ENCODE data around the gene G0S2.

- TF ChIP-seq EZH2 (IDR thresholded peaks at IDR 0.05; ENCODE audit: low read length) (no peak), CTCF (optimal IDR thresholded peaks at IDR 0.05 in 1 of 3, IDR thresholded peaks at IDR 0.05 in 1 of 3, conservative IDR thresholded peaks at IDR 0.05 in 1 of 3; ENCODE audit: extremely low read depth in 1 of 3, insufficient read depth in 2 of 3, low read length in 3 of 3) (no peak)
These were observed 32.4 kb upstream of the G0S2 start for GRCh38 chr1:209642816-209643215.
